Dendritic cell treated with granulocyte-macrophage colony-stimulating factor and Interleukin-4, amounts not matched to agents 40 ng/mL and 50 ng/mL, for 4 days (primary cell): ENCODE data around the gene SUN1.

ENCODE experiments used
- H3K27ac Mint-ChIP-seq: one replicate; pipeline ENCODE4 v1.8.0; 2022; ENCODE audit warnings: mild to moderate bottlenecking, mixed read lengths
- H3K27me3 Mint-ChIP-seq: one replicate; pipeline ENCODE4 v1.8.0; 2022; ENCODE audit warnings: mild to moderate bottlenecking, mixed read lengths
- H3K36me3 Mint-ChIP-seq: one replicate; pipeline ENCODE4 v1.8.0; 2022; ENCODE audit warnings: low read depth, mixed read lengths
- H3K4me1 Mint-ChIP-seq: one replicate; pipeline ENCODE4 v1.8.0; 2022; ENCODE audit warnings: low read depth, mixed read lengths
- H3K4me3 Mint-ChIP-seq: one replicate; pipeline ENCODE4 v1.8.0; 2022; ENCODE audit warnings: mild to moderate bottlenecking, moderate library complexity, mixed read lengths
- H3K9me3 Mint-ChIP-seq: one replicate; pipeline ENCODE4 v1.8.0; 2022; ENCODE audit warnings: mixed read lengths
- intact Hi-C: fragments of 100-400 bp; cut with micrococcal nuclease; formaldehyde crosslinking; loops from one replicate; pipeline ENCODE4 v1.15.0; 2022

The SUN1 gene

GRCh38 chr7:885893-886625, 53.8 kb downstream of the SUN1 start:
- intact Hi-C loops = no loop called here
- no peaks in the 10 kb centered on the region for H3K27me3 Mint-ChIP-seq
- H3K4me3 Mint-ChIP-seq = no peak overlapping the region
- peaks cover 8% of the 10 kb centered on the region for H3K9me3 Mint-ChIP-seq
- H3K36me3 Mint-ChIP-seq = peaks cover 84% of the 10 kb centered on the region
- no peak overlapping the region for H3K27ac Mint-ChIP-seq
- peaks cover 24% of the 10 kb centered on the region for H3K4me1 Mint-ChIP-seq

GRCh38 chr7:886626-887487, 54.6 kb downstream of the SUN1 start:
- Mint-ChIP-seq H3K9me3 (peaks cover 4% of the 10 kb centered on the region), H3K27me3 (no peaks in the 10 kb centered on the region), H3K4me3 (no peak overlapping the region), H3K27ac (no peak overlapping the region), H3K4me1 (peaks cover 22% of the 10 kb centered on the region), H3K36me3 (peaks cover 90% of the 10 kb centered on the region)
- intact Hi-C loops = no loop called here

- Mint-ChIP-seq H3K9me3 (no peaks in the 10 kb centered on the region), H3K36me3 (peaks cover 90% of the 10 kb centered on the region), H3K27me3 (no peaks in the 10 kb centered on the region), H3K4me3 (no peak overlapping the region), H3K4me1 (peaks cover 17% of the 10 kb centered on the region), H3K27ac (no peak overlapping the region)
- intact Hi-C loops = no loop called here
Measured at GRCh38 chr7:887488-887820, 55.2 kb downstream of the SUN1 start.

- peaks cover 18% of the 10 kb centered on the region for H3K4me1 Mint-ChIP-seq
- no peaks in the 10 kb centered on the region for H3K9me3 Mint-ChIP-seq
- H3K4me3 Mint-ChIP-seq = no peak overlapping the region
- no peaks in the 10 kb centered on the region for H3K27me3 Mint-ChIP-seq
- peaks cover 90% of the 10 kb centered on the region for H3K36me3 Mint-ChIP-seq
- H3K27ac Mint-ChIP-seq = no peak overlapping the region
- intact Hi-C loops = no loop called here
Measured at GRCh38 chr7:888081-889024, 56.1 kb downstream of the SUN1 start.

- no peaks in the 10 kb centered on the region for H3K27me3 Mint-ChIP-seq
- H3K4me1 Mint-ChIP-seq = peaks cover 20% of the 10 kb centered on the region
- H3K9me3 Mint-ChIP-seq = no peaks in the 10 kb centered on the region
- no peak overlapping the region for H3K4me3 Mint-ChIP-seq
- intact Hi-C loops = no loop called here
- H3K27ac Mint-ChIP-seq = no peak overlapping the region
- H3K36me3 Mint-ChIP-seq = peaks cover 90% of the 10 kb centered on the region
Measured at GRCh38 chr7:889025-889390, 56.7 kb downstream of the SUN1 start.

GRCh38 chr7:889391-889790, 57.1 kb downstream of the SUN1 start:
- Mint-ChIP-seq H3K36me3 (peaks cover 90% of the 10 kb centered on the region), H3K27me3 (no peaks in the 10 kb centered on the region), H3K4me3 (no peak overlapping the region), H3K4me1 (peaks cover 20% of the 10 kb centered on the region), H3K9me3 (no peaks in the 10 kb centered on the region), H3K27ac (no peak overlapping the region)
- intact Hi-C loops = no loop called here

- no peaks in the 10 kb centered on the region for H3K27me3 Mint-ChIP-seq
- H3K9me3 Mint-ChIP-seq = no peaks in the 10 kb centered on the region
- H3K27ac Mint-ChIP-seq = no peak overlapping the region
- intact Hi-C loops = no loop called here
- H3K4me3 Mint-ChIP-seq = no peak overlapping the region
- peaks cover 94% of the 10 kb centered on the region for H3K36me3 Mint-ChIP-seq
- H3K4me1 Mint-ChIP-seq = peaks cover 13% of the 10 kb centered on the region
Measured at GRCh38 chr7:890868-891267, 58.6 kb downstream of the SUN1 start.

GRCh38 chr7:891291-891690, 59.0 kb downstream of the SUN1 start:
- no peaks in the 10 kb centered on the region for H3K9me3 Mint-ChIP-seq
- no peaks in the 10 kb centered on the region for H3K27me3 Mint-ChIP-seq
- no peak overlapping the region for H3K4me3 Mint-ChIP-seq
- peaks cover 11% of the 10 kb centered on the region for H3K4me1 Mint-ChIP-seq
- intact Hi-C loops = no loop called here
- no peak overlapping the region for H3K27ac Mint-ChIP-seq
- peaks cover 94% of the 10 kb centered on the region for H3K36me3 Mint-ChIP-seq

GRCh38 chr7:891805-892204, 59.5 kb downstream of the SUN1 start:
- intact Hi-C loops = no loop called here
- H3K9me3 Mint-ChIP-seq = no peaks in the 10 kb centered on the region
- peaks cover 11% of the 10 kb centered on the region for H3K4me1 Mint-ChIP-seq
- H3K4me3 Mint-ChIP-seq = no peak overlapping the region
- H3K27me3 Mint-ChIP-seq = no peaks in the 10 kb centered on the region
- H3K36me3 Mint-ChIP-seq = peaks cover 94% of the 10 kb centered on the region
- no peak overlapping the region for H3K27ac Mint-ChIP-seq

GRCh38 chr7:892648-893593, 60.6 kb downstream of the SUN1 start:
- Mint-ChIP-seq H3K27ac (no peak overlapping the region), H3K4me3 (no peak overlapping the region), H3K27me3 (no peaks in the 10 kb centered on the region), H3K9me3 (no peaks in the 10 kb centered on the region), H3K36me3 (peaks cover 94% of the 10 kb centered on the region), H3K4me1 (peaks cover 11% of the 10 kb centered on the region)
- intact Hi-C loops = no loop called here

- Mint-ChIP-seq H3K36me3 (peaks cover 94% of the 10 kb centered on the region), H3K27ac (no peak overlapping the region), H3K9me3 (no peaks in the 10 kb centered on the region), H3K4me1 (peaks cover 11% of the 10 kb centered on the region), H3K27me3 (no peaks in the 10 kb centered on the region), H3K4me3 (no peak overlapping the region)
- intact Hi-C loops = no loop called here
Measured at GRCh38 chr7:893686-894085, 61.4 kb downstream of the SUN1 start.

- Mint-ChIP-seq H3K27ac (no peak overlapping the region), H3K9me3 (no peaks in the 10 kb centered on the region), H3K4me3 (no peak overlapping the region), H3K27me3 (no peaks in the 10 kb centered on the region), H3K4me1 (peaks cover 17% of the 10 kb centered on the region), H3K36me3 (peaks cover 94% of the 10 kb centered on the region)
- intact Hi-C loops = no loop called here
Measured at GRCh38 chr7:894164-894867, 62.0 kb downstream of the SUN1 start.
